GM23338 (cell line): ENCODE data around the gene CENPV. TPM values are rescaled to one million over a fixed set of nuclear protein-coding genes. Genes with fewer than 3 reads are reported as not detected.

ENCODE experiments used
- ATAC-seq: fragments of 200-7000 bp; cut with Tn5 transposase; 3 replicates; pipeline ENCODE4 v1.9.1; 2020
- DNase-seq: peaks from one replicate; pipeline ENCODE4 v3.0.0-alpha.2; 2015; ENCODE audit warnings: low spot score
- H2AFZ ChIP-seq: fragments of 200-600 bp; sonication (generic); 2 replicates; pipeline ENCODE4 v1.8.0; 2016; ENCODE audit warnings: antibody characterized with exemption, mild to moderate bottlenecking, moderate library complexity
- H3F3A ChIP-seq: fragments of 200-600 bp; sonication (generic); replicated peaks from 2 replicates; pipeline ENCODE4 v1.8.0; 2017; ENCODE audit warnings: antibody characterized with exemption, mixed run types, low read depth
- H3K27ac ChIP-seq: fragments of 200-600 bp; sonication (generic); 2 replicates; pipeline ENCODE4 v1.6.1; 2016; ENCODE audit warnings: low read depth
- H3K27me3 ChIP-seq: fragments of 200-600 bp; sonication (generic); 2 replicates; pipeline ENCODE4 v1.8.0; 2016; ENCODE audit warnings: mild to moderate bottlenecking, mixed run types, moderate library complexity; ENCODE audit not compliant: insufficient read depth
- H3K36me3 ChIP-seq: fragments of 200-600 bp; sonication (generic); 2 replicates; pipeline ENCODE4 v1.8.0; 2016; ENCODE audit warnings: mild to moderate bottlenecking; ENCODE audit not compliant: insufficient read depth
- H3K4me1 ChIP-seq: fragments of 200-600 bp; sonication (generic); 2 replicates; pipeline ENCODE4 v1.8.0; 2016; ENCODE audit warnings: mild to moderate bottlenecking, moderate library complexity; ENCODE audit not compliant: insufficient read depth
- H3K4me2 ChIP-seq: fragments of 200-600 bp; sonication (generic); 2 replicates; pipeline ENCODE4 v1.7.1; 2017; ENCODE audit warnings: mixed run types
- H3K4me3 ChIP-seq: fragments of 200-600 bp; sonication (generic); 2 replicates; pipeline ENCODE4 v1.6.1; 2016; ENCODE audit warnings: mixed run types
- H3K79me2 ChIP-seq: fragments of 200-600 bp; sonication (generic); replicated peaks from 2 replicates; pipeline ENCODE4 v1.8.0; 2017; ENCODE audit warnings: mild to moderate bottlenecking; ENCODE audit not compliant: insufficient read depth
- H3K9me2 ChIP-seq: fragments of 200-600 bp; sonication (generic); 2 replicates; pipeline ENCODE4 v1.8.0; 2017; ENCODE audit not compliant: insufficient read depth
- H4K20me1 ChIP-seq: fragments of 200-600 bp; sonication (generic); replicated peaks from 2 replicates; pipeline ENCODE4 v1.8.0; 2017; ENCODE audit warnings: mild to moderate bottlenecking; ENCODE audit not compliant: insufficient read depth
- H3K27ac Mint-ChIP-seq: 2 replicates; pipeline ENCODE4 v1.8.0; 2020; ENCODE audit warnings: inconsistent platforms, mild to moderate bottlenecking, moderate library complexity, mixed read lengths
- H3K27me3 Mint-ChIP-seq: 3 replicates; pipeline ENCODE4 v1.8.0; 2022; ENCODE audit warnings: low read depth, mild to moderate bottlenecking, moderate library complexity, mixed read lengths, inconsistent platforms; ENCODE audit not compliant: insufficient read depth, poor library complexity
- H3K36me3 Mint-ChIP-seq: 3 replicates; pipeline ENCODE4 v1.8.0; 2021; ENCODE audit warnings: low read depth, mild to moderate bottlenecking, inconsistent platforms, moderate library complexity, mixed read lengths
- H3K4me1 Mint-ChIP-seq: 3 replicates; pipeline ENCODE4 v1.8.0; 2020; ENCODE audit warnings: mild to moderate bottlenecking, inconsistent platforms, mixed read lengths
- H3K4me3 Mint-ChIP-seq: 3 replicates; pipeline ENCODE4 v1.8.0; 2021; ENCODE audit warnings: moderate library complexity, mild to moderate bottlenecking, inconsistent platforms, mixed read lengths
- H3K9me3 Mint-ChIP-seq: 3 replicates; pipeline ENCODE4 v1.8.0; 2020; ENCODE audit warnings: moderate library complexity, mild to moderate bottlenecking, inconsistent platforms, mixed read lengths
- CREB1 ChIP-seq: fragments of 250-450 bp; sonication (Bioruptor Pico); IDR thresholded peaks from 2 replicates; pipeline ENCODE4 v1.5.0; 2020; ENCODE audit warnings: low read depth, mild to moderate bottlenecking, moderate library complexity
- EZH2 ChIP-seq: fragments of 200-600 bp; sonication (generic); IDR thresholded peaks from one replicate; pipeline ENCODE4 v1.8.0; 2017; ENCODE audit warnings: antibody characterized with exemption, mild to moderate bottlenecking, low read depth; ENCODE audit not compliant: unreplicated experiment
- JUNB ChIP-seq: IDR thresholded peaks from one replicate; pipeline ENCODE4 v1.6.1; 2016; ENCODE audit warnings: antibody characterized with exemption; ENCODE audit not compliant: unreplicated experiment
- ZNF114 ChIP-seq: fragments of 250-450 bp; sonication (Bioruptor Pico); IDR thresholded peaks from 2 replicates; pipeline ENCODE4 v1.5.0; 2020; ENCODE audit warnings: mild to moderate bottlenecking, moderate library complexity
- polyA plus RNA-seq: library from polyadenylated mRNA; unstranded; fragments of >200 nt; fragmentation: Nextera tagmentation; extraction: Ambion mirVana; gene quantifications from 2 replicates; pipeline ENCODE4 v1.2.1, GENCODE V29; 2016
- total RNA-seq: library from RNA; depleted of rRNA; stranded (reverse); fragments of >200 nt; shearing (Covaris generic); gene quantifications from 2 replicates; pipeline ENCODE4 v1.2.3, GENCODE V29; 2014
- TF ChIP-seq, protein P1 (sequence below): fragments of 250-450 bp; sonication (Bioruptor Pico); IDR thresholded peaks from 2 replicates; pipeline ENCODE4 v1.5.0; 2020; ENCODE audit warnings: mild to moderate bottlenecking, moderate library complexity
- TF ChIP-seq, protein P2 (sequence below): IDR thresholded peaks from 2 replicates; pipeline ENCODE4 v1.6.1; 2016; ENCODE audit warnings: antibody characterized with exemption

Gene CENPV
- total and polyA plus RNA-seq, 2 experiments from 2014 or later, result 139 to 300 TPM

DNA sequence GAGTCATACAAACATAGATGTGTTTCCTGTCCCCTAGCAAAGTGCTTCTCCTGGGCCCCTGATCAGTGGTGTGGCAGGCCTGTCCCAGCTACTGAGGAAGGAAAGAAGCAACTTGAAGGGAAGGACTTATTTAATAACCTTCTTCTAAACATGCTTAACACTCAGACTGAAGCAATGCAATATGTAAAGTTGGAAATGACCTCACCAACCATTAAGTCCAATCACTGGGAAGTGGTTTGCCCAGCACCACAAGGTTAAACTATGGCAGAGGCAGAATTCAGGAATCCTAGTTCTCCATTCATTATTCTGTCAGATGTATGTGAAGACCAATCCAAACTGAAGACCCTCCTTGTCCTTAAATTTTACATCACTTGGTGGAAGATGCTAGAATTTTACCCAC is 39.1 kb downstream of the CENPV start (continued):
- TF ChIP-seq CREB1 (CRISPR knock-in tag) (no peak), ZNF114 (no peak), EZH2 (no peak)
- TF ChIP-seq, protein P1, sequence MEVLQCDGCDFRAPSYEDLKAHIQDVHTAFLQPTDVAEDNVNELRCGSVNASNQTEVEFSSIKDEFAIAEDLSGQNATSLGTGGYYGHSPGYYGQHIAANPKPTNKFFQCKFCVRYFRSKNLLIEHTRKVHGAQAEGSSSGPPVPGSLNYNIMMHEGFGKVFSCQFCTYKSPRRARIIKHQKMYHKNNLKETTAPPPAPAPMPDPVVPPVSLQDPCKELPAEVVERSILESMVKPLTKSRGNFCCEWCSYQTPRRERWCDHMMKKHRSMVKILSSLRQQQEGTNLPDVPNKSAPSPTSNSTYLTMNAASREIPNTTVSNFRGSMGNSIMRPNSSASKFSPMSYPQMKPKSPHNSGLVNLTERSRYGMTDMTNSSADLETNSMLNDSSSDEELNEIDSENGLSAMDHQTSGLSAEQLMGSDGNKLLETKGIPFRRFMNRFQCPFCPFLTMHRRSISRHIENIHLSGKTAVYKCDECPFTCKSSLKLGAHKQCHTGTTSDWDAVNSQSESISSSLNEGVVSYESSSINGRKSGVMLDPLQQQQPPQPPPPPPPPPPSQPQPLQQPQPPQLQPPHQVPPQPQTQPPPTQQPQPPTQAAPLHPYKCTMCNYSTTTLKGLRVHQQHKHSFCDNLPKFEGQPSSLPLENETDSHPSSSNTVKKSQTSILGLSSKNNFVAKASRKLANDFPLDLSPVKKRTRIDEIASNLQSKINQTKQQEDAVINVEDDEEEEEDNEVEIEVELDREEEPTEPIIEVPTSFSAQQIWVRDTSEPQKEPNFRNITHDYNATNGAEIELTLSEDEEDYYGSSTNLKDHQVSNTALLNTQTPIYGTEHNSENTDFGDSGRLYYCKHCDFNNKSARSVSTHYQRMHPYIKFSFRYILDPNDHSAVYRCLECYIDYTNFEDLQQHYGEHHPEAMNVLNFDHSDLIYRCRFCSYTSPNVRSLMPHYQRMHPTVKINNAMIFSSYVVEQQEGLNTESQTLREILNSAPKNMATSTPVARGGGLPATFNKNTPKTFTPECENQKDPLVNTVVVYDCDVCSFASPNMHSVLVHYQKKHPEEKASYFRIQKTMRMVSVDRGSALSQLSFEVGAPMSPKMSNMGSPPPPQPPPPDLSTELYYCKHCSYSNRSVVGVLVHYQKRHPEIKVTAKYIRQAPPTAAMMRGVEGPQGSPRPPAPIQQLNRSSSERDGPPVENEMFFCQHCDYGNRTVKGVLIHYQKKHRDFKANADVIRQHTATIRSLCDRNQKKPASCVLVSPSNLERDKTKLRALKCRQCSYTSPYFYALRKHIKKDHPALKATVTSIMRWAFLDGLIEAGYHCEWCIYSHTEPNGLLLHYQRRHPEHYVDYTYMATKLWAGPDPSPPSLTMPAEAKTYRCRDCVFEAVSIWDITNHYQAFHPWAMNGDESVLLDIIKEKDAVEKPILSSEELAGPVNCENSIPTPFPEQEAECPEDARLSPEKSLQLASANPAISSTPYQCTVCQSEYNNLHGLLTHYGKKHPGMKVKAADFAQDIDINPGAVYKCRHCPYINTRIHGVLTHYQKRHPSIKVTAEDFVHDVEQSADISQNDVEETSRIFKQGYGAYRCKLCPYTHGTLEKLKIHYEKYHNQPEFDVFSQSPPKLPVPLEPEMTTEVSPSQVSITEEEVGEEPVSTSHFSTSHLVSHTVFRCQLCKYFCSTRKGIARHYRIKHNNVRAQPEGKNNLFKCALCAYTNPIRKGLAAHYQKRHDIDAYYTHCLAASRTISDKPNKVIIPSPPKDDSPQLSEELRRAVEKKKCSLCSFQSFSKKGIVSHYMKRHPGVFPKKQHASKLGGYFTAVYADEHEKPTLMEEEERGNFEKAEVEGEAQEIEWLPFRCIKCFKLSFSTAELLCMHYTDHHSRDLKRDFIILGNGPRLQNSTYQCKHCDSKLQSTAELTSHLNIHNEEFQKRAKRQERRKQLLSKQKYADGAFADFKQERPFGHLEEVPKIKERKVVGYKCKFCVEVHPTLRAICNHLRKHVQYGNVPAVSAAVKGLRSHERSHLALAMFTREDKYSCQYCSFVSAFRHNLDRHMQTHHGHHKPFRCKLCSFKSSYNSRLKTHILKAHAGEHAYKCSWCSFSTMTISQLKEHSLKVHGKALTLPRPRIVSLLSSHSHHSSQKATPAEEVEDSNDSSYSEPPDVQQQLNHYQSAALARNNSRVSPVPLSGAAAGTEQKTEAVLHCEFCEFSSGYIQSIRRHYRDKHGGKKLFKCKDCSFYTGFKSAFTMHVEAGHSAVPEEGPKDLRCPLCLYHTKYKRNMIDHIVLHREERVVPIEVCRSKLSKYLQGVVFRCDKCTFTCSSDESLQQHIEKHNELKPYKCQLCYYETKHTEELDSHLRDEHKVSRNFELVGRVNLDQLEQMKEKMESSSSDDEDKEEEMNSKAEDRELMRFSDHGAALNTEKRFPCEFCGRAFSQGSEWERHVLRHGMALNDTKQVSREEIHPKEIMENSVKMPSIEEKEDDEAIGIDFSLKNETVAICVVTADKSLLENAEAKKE (CRISPR knock-in tag), result no peak
- TF ChIP-seq, protein P2, sequence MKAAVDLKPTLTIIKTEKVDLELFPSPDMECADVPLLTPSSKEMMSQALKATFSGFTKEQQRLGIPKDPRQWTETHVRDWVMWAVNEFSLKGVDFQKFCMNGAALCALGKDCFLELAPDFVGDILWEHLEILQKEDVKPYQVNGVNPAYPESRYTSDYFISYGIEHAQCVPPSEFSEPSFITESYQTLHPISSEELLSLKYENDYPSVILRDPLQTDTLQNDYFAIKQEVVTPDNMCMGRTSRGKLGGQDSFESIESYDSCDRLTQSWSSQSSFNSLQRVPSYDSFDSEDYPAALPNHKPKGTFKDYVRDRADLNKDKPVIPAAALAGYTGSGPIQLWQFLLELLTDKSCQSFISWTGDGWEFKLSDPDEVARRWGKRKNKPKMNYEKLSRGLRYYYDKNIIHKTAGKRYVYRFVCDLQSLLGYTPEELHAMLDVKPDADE, result no peak

DNA sequence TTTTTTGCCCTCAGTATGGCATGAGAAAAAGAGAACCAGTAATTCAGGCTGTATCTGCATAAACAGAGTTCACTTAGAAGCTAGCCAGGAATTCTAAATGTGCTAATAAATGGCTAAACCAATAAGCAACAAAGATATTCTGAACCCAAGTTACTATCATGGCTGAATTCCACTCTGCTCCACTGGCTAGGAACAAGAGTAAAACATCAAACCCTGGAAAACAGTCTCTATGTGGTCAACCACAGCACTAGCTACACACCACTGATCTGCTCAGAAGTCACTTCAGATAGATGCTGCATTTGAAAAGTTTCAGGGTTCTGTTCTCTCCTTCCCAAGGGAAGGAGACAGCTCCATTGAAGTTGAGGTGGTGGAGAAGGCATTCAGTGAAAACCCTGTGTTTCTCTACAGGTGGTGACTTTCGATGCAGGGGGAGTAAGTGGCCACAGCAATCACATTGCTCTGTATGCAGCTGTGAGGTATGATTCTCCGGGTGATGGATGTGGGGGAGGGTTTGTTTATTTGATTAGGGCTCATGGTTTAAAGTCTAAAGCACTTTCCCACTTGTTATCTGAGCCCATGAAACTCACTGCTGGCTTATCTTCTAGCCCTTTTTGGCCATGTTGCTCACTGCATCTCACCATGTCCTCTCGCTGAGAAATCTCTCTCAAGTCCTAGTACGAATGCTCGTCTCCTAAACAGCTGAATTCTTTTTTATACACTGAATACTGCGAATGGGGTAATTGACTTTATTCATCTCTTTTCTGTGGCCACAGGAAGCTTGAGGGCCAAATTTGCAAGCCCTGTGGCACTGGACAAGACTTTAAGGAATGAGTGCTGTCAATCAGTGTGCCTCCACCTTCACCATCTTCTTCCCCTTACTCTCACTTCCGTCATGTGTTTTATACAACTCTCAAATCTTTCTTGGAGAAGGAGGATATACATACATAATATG is 39.9 kb downstream of the CENPV start:
- Mint-ChIP-seq H3K36me3 (peaks cover 34% of the 10 kb centered on the region), H3K4me3 (no peak overlapping the region), H3K9me3 (peaks cover 26% of the 10 kb centered on the region; the same call in 2 of the 3 replicates), H3K27ac (no peak overlapping the region), H3K4me1 (0 out of 3 replicates have a peak, but pooled peaks cover 4% of the 10 kb centered on the region), H3K27me3 (no peaks in the 10 kb centered on the region)
- no peak overlapping the region for H3K4me2 ChIP-seq
- no peak overlapping the region for H3K27ac ChIP-seq
- ATAC-seq, result no peak
- DNase-seq, result no peak
- H3F3A ChIP-seq, result no peaks in the 10 kb centered on the region
- H3K36me3 ChIP-seq, result no peaks in the 10 kb centered on the region
- no peak overlapping the region for H3K4me3 ChIP-seq
- no peaks in the 10 kb centered on the region for H3K9me2 ChIP-seq
- H3K27me3 ChIP-seq, result no peaks in the 10 kb centered on the region
- no peak overlapping the region for H2AFZ ChIP-seq
- H3K79me2 ChIP-seq, result no peaks in the 10 kb centered on the region
- H4K20me1 ChIP-seq, result no peaks in the 10 kb centered on the region
- H3K4me1 ChIP-seq, result no peaks in the 10 kb centered on the region
- TF ChIP-seq JUNB, result no peak
- TF ChIP-seq, protein P2, result no peak
